K562 (cell line): ENCODE results near the gene TEKT4. TPM values are rescaled to one million over a fixed set of nuclear protein-coding genes. Genes with fewer than 3 reads are reported as not detected.

Experiments used
- ATAC-seq: fragments of 200-7000 bp; cut with Tn5 transposase; 3 replicates; pipeline ENCODE4 v1.9.1; 2020; ENCODE audit warnings: moderate library complexity
- BruUV-seq: library from RNA; stranded (reverse); fragments of 400-500 nt; replicated peaks from 2 replicates; lab custom pipeline; 2021; lab: Mats Ljungman, UMichigan
- CTCF ChIA-PET: fragments of 300-600 bp; formaldehyde crosslinking; extraction: SDS; loops from one replicate; lab custom pipeline; 2021; ENCODE audit warnings: low intra/inter-chr PET ratio; lab: Yijun Ruan, JAX
- POLR2A ChIA-PET: fragments of 300-600, 350-650 bp; sonication (Branson Sonifier 250); formaldehyde crosslinking; extraction: SDS; loops from one replicate; lab custom pipeline; 2021; ENCODE audit warnings: antibody characterized with exemption, inconsistent platforms; lab: Yijun Ruan, JAX
- DNase-seq, 4 experiments: peaks; one replicate each; pipeline versions ENCODE4 v3.0.0 to v3.0.0-alpha.2; 2011 to 2018; ENCODE audit warnings: low spot score in 3 of 4, mixed read lengths in 3 of 4; ENCODE audit errors: extremely low read depth in 1 of 4
- FAIRE-seq: peaks from 2 replicates; lab custom pipeline; 2011; peaks lifted over from hg19 to GRCh38; lab: Jason Lieb, UNC
- H2AFZ ChIP-seq: 2 replicates; pipeline ENCODE4 v1.6.0; 2011; ENCODE audit warnings: low read depth, low read length, control low read depth, inconsistent platforms
- H3K27ac ChIP-seq: fragments of 200-600 bp; 3 replicates; pipeline ENCODE4 v1.8.0; 2011; ENCODE audit warnings: low read depth, mild to moderate bottlenecking, control low read depth, inconsistent platforms, low read length, moderate library complexity, mixed read lengths; ENCODE audit errors: extremely low read depth
- H3K27me3 ChIP-seq, 2 experiments: fragments of 300-600 bp in 1 of 2; 2 replicates in 1 of 2; 3 replicates in 1 of 2; pipeline versions ENCODE4 v1.6.0 to v1.8.0; 2011; ENCODE audit warnings: inconsistent platforms in 2 of 2, low read length in 2 of 2, mild to moderate bottlenecking in 1 of 2, mixed read lengths in 1 of 2, moderate library complexity in 1 of 2; ENCODE audit not compliant: control insufficient read depth in 2 of 2, insufficient read depth in 2 of 2
- H3K36me3 ChIP-seq: fragments of 300-600 bp; 3 replicates; pipeline ENCODE4 v1.8.0; 2011; ENCODE audit warnings: mild to moderate bottlenecking, low read length, inconsistent platforms; ENCODE audit not compliant: control insufficient read depth, insufficient read depth
- H3K4me1 ChIP-seq, 2 experiments: fragments of 200-600 bp in 1 of 2; replicated peaks in 1 of 2; 2 replicates in 1 of 2; 3 replicates in 1 of 2; pipeline versions ENCODE4 v1.5.1 to v1.8.0; 2011; ENCODE audit warnings: inconsistent platforms in 2 of 2, low read length in 2 of 2, mild to moderate bottlenecking in 1 of 2, mixed read lengths in 1 of 2, moderate library complexity in 1 of 2; ENCODE audit not compliant: control insufficient read depth in 2 of 2, insufficient read depth in 2 of 2
- H3K4me2 ChIP-seq: 2 replicates; pipeline ENCODE4 v1.6.1; 2011; ENCODE audit warnings: low read length, control low read depth, inconsistent platforms, mixed read lengths; ENCODE audit not compliant: insufficient read depth
- H3K4me3 ChIP-seq: fragments of 200-600 bp; sonication (generic), shearing (Covaris generic); 2 replicates; pipeline ENCODE4 v1.5.1; 2016; ENCODE audit warnings: control low read depth, inconsistent platforms
- H3K79me2 ChIP-seq: fragments of 200-600 bp; 3 replicates; pipeline ENCODE4 v1.8.0; 2011; ENCODE audit warnings: low read length, inconsistent platforms; ENCODE audit not compliant: control insufficient read depth, insufficient read depth
- H3K9ac ChIP-seq, 2 experiments: 2 replicates each; pipeline versions ENCODE4 v1.6.0 to v1.6.1; 2011; ENCODE audit warnings: low read depth in 2 of 2, low read length in 2 of 2, control low read depth in 1 of 2, inconsistent platforms in 1 of 2, mild to moderate bottlenecking in 1 of 2, mixed read lengths in 1 of 2; ENCODE audit not compliant: insufficient read depth in 1 of 2
- H3K9me1 ChIP-seq: one replicate; pipeline ENCODE4 v1.6.0; 2011; ENCODE audit warnings: inconsistent platforms, mild to moderate bottlenecking, low read length, moderate library complexity; ENCODE audit not compliant: control insufficient read depth, insufficient read depth
- H3K9me3 ChIP-seq: replicated peaks from 2 replicates; pipeline ENCODE4 v1.5.1; 2011; ENCODE audit warnings: low read depth, low read length, inconsistent platforms; ENCODE audit not compliant: control insufficient read depth, insufficient read depth
- H4K20me1 ChIP-seq: replicated peaks from 2 replicates; pipeline ENCODE4 v1.6.1; 2011; ENCODE audit warnings: low read length, inconsistent platforms, mixed read lengths; ENCODE audit not compliant: control insufficient read depth, insufficient read depth
- CBX5 ChIP-seq: IDR thresholded peaks from 2 replicates; pipeline ENCODE4 v1.6.1; 2014; ENCODE audit warnings: low read depth, borderline replicate concordance
- CREB1 ChIP-seq, 2 experiments: sonication (generic) in 1 of 2; formaldehyde crosslinking in 1 of 2; IDR thresholded peaks; 2 replicates each; pipeline versions ENCODE4 v1.6.1 to v1.8.0; 2012 to 2022; ENCODE audit warnings: inconsistent platforms in 1 of 2, mild to moderate bottlenecking in 1 of 2, missing genetic modification reagents in 1 of 2, moderate library complexity in 1 of 2
- E2F1 ChIP-seq: sonication (generic); formaldehyde crosslinking; IDR thresholded peaks from 2 replicates; pipeline ENCODE4 v1.8.1; 2023; ENCODE audit warnings: mild to moderate bottlenecking, missing genetic modification reagents, moderate library complexity
- NFIX ChIP-seq: fragments of 250-450 bp; sonication (Bioruptor Pico); IDR thresholded peaks from 2 replicates; pipeline ENCODE4 v1.4.0; 2020; ENCODE audit warnings: low read depth, mild to moderate bottlenecking, moderate library complexity
- NONO ChIP-seq, 2 experiments: fragments of 200-400 bp in 1 of 2; fragments of 450-650 bp in 1 of 2; formaldehyde crosslinking in 1 of 2; IDR thresholded peaks; 2 replicates each; pipeline ENCODE4 v1.6.1; 2017; ENCODE audit warnings: low read depth in 2 of 2, mild to moderate bottlenecking in 2 of 2, moderate library complexity in 2 of 2, low read length in 1 of 2
- SRSF9 ChIP-seq: fragments of 200-400 bp; formaldehyde crosslinking; IDR thresholded peaks from 2 replicates; pipeline ENCODE4 v1.6.1; 2017; ENCODE audit warnings: low read depth, low read length, borderline replicate concordance
- TCF15 ChIP-seq: fragments of 250-450 bp; sonication (Bioruptor Pico); IDR thresholded peaks from 2 replicates; pipeline ENCODE4 v1.8.0; 2022; ENCODE audit warnings: moderate library complexity, mild to moderate bottlenecking, inconsistent platforms
- XRCC5 ChIP-seq: fragments of 200-400 bp; formaldehyde crosslinking; IDR thresholded peaks from 2 replicates; pipeline ENCODE4 v1.6.1; 2017; ENCODE audit warnings: low read depth, mild to moderate bottlenecking, low read length
- WGBS: fragments of 100-300 bp; shearing (Covaris generic); methylation state at CpG from one replicate; pipeline ENCODE4 v1.1.6; 2016; ENCODE audit warnings: low coverage, mixed read lengths; ENCODE audit not compliant: insufficient coverage; ENCODE audit errors: missing lambda C conversion rate; 5-methylcytosine and 5-hydroxymethylcytosine counted together
- in situ Hi-C: fragments of 300-500 bp; cut with MboI; formaldehyde crosslinking; loops from 4 replicates; pipeline ENCODE4 v1.15.0; 2018; ENCODE audit warnings: inconsistent platforms, mixed read lengths
- intact Hi-C: fragments of 100-400 bp; cut with micrococcal nuclease; formaldehyde crosslinking; loops from 2 replicates; pipeline ENCODE4 v1.14.2; 2022
- polyA plus RNA-seq, 8 experiments: library from polyadenylated mRNA; depleted of rRNA in 4 of 8; stranded (reverse) in 5 of 8; unstranded in 3 of 8; fragments of >200 nt; fragmentation: Nextera tagmentation in 2 of 8; fragmentation: Illumina TruSeq in 1 of 8; extraction: Ambion mirVana in 2 of 8; extraction: Trizol in 1 of 8; gene quantifications; 2 replicates each; pipeline versions ENCODE4 v1.2.1 to v1.2.3, GENCODE V29; 2011 to 2014; ENCODE audit warnings: inconsistent platforms in 1 of 8, missing spikeins in 1 of 8
- total RNA-seq, 7 experiments: library from RNA; depleted of rRNA in 6 of 7; stranded (reverse); fragments of >200 nt in 6 of 7; fragmentation: Illumina TruSeq in 2 of 7; extraction: Trizol in 2 of 7; gene quantifications; 2 replicates each; pipeline versions ENCODE4 v1.2.1 to v1.2.3, GENCODE V29; 2011 to 2021; ENCODE audit warnings: low replicate concordance in 1 of 7
- TF ChIP-seq, protein P1 (sequence below): sonication (generic); formaldehyde crosslinking; IDR thresholded peaks from 2 replicates; pipeline ENCODE4 v1.8.0; 2023; ENCODE audit warnings: missing genetic modification reagents, mild to moderate bottlenecking, borderline replicate concordance
- TF ChIP-seq, protein P2 (sequence below): fragments of 450-650 bp; IDR thresholded peaks from 2 replicates; pipeline ENCODE4 v1.6.1; 2017; ENCODE audit warnings: antibody characterized with exemption
- TF ChIP-seq, protein P3 (sequence below): sonication (generic); formaldehyde crosslinking; IDR thresholded peaks from 2 replicates; pipeline ENCODE4 v1.9.0; 2022; ENCODE audit warnings: mild to moderate bottlenecking, missing genetic modification reagents

The TEKT4 gene
- total and polyA plus RNA-seq, 9 of the 15 experiments (the other 6 are each of a cell fraction or from before 2014, with no cell fraction given): 0.04 to 0.51 (median 0.10) TPM; not detected in 6

GRCh38 chr2:94881070-94881469, 9.8 kb downstream of the TEKT4 start (continued):
- no peak for TF ChIP-seq E2F1 (CRISPR knock-in tag)
- no peak for TF ChIP-seq SRSF9

DNA sequence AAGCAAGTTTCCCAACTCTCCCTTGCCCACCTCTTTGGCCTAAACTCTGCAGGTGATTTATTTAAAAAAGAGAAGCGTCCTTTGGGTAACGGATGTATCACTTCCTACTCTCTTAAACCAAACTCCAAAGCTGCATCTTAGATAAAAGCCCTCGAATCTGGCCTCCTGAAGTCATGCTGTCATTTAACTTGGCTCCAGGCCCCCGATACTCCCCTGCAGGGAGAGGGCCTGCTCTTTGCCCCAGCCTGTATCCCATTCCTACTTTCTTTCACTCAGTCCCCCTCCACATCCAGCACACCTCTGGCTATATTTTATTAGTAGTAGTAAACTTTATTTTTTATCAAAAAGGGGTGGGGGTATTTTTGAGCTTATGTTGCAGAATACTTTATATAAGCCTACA, 19.0 kb downstream of the TEKT4 start:
- H3K4me3 ChIP-seq: no peak overlapping the region
- no peak overlapping the region for H3K27ac ChIP-seq
- CTCF ChIA-PET: interaction anchor here (0.7 kb wide), 1 partner anchor 829 kb away, joined by 3 read pairs; no protein-coding TSS in a partner anchor
- H3K4me1 ChIP-seq: no peaks in the 10 kb centered on the region
- intact Hi-C loops: no loop called here
- BruUV-seq: no TSS peak
- H3K36me3 ChIP-seq: no peaks in the 10 kb centered on the region
- ATAC-seq: no peak
- POLR2A ChIA-PET: no interaction called here
- no peak overlapping the region for H2AFZ ChIP-seq
- 0% methylated on average over 4 of the region's 4 CpGs for WGBS
- no peak for DNase-seq
- no peaks in the 10 kb centered on the region for H3K79me2 ChIP-seq
- H3K9me3 ChIP-seq: no peaks in the 10 kb centered on the region
- no peaks in the 10 kb centered on the region for H4K20me1 ChIP-seq
- H3K27me3 ChIP-seq: no peaks in the 10 kb centered on the region; a peak in 1 of 5 replicates
- in situ Hi-C loops: no loop called here
- H3K9me1 ChIP-seq: no peaks in the 10 kb centered on the region
- no peak for FAIRE-seq
- no peak overlapping the region for H3K4me2 ChIP-seq
- no peak overlapping the region for H3K9ac ChIP-seq
- TF ChIP-seq, protein P1, sequence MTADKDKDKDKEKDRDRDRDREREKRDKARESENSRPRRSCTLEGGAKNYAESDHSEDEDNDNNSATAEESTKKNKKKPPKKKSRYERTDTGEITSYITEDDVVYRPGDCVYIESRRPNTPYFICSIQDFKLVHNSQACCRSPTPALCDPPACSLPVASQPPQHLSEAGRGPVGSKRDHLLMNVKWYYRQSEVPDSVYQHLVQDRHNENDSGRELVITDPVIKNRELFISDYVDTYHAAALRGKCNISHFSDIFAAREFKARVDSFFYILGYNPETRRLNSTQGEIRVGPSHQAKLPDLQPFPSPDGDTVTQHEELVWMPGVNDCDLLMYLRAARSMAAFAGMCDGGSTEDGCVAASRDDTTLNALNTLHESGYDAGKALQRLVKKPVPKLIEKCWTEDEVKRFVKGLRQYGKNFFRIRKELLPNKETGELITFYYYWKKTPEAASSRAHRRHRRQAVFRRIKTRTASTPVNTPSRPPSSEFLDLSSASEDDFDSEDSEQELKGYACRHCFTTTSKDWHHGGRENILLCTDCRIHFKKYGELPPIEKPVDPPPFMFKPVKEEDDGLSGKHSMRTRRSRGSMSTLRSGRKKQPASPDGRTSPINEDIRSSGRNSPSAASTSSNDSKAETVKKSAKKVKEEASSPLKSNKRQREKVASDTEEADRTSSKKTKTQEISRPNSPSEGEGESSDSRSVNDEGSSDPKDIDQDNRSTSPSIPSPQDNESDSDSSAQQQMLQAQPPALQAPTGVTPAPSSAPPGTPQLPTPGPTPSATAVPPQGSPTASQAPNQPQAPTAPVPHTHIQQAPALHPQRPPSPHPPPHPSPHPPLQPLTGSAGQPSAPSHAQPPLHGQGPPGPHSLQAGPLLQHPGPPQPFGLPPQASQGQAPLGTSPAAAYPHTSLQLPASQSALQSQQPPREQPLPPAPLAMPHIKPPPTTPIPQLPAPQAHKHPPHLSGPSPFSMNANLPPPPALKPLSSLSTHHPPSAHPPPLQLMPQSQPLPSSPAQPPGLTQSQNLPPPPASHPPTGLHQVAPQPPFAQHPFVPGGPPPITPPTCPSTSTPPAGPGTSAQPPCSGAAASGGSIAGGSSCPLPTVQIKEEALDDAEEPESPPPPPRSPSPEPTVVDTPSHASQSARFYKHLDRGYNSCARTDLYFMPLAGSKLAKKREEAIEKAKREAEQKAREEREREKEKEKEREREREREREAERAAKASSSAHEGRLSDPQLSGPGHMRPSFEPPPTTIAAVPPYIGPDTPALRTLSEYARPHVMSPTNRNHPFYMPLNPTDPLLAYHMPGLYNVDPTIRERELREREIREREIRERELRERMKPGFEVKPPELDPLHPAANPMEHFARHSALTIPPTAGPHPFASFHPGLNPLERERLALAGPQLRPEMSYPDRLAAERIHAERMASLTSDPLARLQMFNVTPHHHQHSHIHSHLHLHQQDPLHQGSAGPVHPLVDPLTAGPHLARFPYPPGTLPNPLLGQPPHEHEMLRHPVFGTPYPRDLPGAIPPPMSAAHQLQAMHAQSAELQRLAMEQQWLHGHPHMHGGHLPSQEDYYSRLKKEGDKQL (CRISPR knock-in tag): no peak
- no peak for TF ChIP-seq CBX5
- no peak for TF ChIP-seq TCF15 (CRISPR knock-in tag)
- TF ChIP-seq NONO (IDR thresholded peaks at IDR 0.05; ENCODE audit: low read depth in 2 of 2, low read length in 1 of 2): no peak
- no peak for TF ChIP-seq CREB1 (IDR thresholded peaks at IDR 0.05)
- no peak for TF ChIP-seq CREB1 (CRISPR knock-in tag; IDR thresholded peaks at IDR 0.05)
- TF ChIP-seq NFIX (CRISPR knock-in tag): no peak
- no peak for TF ChIP-seq XRCC5
- TF ChIP-seq, protein P2, sequence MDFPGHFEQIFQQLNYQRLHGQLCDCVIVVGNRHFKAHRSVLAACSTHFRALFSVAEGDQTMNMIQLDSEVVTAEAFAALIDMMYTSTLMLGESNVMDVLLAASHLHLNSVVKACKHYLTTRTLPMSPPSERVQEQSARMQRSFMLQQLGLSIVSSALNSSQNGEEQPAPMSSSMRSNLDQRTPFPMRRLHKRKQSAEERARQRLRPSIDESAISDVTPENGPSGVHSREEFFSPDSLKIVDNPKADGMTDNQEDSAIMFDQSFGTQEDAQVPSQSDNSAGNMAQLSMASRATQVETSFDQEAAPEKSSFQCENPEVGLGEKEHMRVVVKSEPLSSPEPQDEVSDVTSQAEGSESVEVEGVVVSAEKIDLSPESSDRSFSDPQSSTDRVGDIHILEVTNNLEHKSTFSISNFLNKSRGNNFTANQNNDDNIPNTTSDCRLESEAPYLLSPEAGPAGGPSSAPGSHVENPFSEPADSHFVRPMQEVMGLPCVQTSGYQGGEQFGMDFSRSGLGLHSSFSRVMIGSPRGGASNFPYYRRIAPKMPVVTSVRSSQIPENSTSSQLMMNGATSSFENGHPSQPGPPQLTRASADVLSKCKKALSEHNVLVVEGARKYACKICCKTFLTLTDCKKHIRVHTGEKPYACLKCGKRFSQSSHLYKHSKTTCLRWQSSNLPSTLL: no peak
- TF ChIP-seq, protein P3, sequence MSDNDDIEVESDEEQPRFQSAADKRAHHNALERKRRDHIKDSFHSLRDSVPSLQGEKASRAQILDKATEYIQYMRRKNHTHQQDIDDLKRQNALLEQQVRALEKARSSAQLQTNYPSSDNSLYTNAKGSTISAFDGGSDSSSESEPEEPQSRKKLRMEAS (CRISPR knock-in tag): no peak
